Eye (tissue), 1 donor: ENCODE data around the gene MBNL3.

Experiments
- DNase-seq: peaks from one replicate; pipeline ENCODE4 v3.0.0-alpha.2; 2015

Gene MBNL3, protein sequence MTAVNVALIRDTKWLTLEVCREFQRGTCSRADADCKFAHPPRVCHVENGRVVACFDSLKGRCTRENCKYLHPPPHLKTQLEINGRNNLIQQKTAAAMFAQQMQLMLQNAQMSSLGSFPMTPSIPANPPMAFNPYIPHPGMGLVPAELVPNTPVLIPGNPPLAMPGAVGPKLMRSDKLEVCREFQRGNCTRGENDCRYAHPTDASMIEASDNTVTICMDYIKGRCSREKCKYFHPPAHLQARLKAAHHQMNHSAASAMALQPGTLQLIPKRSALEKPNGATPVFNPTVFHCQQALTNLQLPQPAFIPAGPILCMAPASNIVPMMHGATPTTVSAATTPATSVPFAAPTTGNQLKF

DNA sequence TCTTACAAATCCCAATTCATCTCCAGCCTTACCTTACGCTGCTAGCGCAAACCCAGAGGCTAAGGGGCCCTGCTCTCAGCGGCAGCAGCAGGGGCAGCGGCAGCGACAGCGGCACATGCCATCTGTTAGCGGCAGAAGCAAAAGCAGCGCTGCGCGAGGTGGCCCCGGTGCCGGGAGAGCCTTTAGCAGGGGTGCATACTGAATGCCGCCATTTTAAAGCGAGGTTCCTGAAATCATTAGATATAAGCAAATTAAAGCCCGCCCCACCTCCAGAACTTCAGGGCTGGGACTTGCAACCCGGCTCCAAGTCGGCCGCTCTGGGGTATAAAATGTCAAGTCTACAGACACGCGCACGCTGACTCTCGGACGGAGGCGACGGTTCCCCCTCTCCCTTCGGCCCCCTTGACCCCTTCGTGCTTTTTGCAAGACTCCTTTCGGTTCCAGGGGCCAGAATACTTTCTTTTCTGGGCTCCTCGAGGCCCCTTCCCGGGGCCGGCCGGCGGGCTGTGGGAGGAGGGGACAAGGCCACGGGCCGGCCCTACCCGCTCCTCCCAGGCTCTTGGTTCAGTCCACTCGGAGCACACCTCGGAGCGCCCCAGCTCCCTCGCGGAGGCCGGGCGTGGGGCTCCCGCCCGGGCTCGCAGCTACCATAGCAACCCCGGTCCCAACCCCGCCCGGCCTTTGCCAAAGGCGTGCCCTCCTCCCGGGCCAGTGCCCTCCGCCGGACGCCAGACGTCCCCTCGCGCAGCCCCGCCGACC is at the start of gene MBNL3:
MBNL3 (minus strand) TSS at position 220 of the 759 bp plus-strand sequence. CDS start 49,427 bp downstream, outside the sequence.
- DNase-seq, result peak; percentile 79

DNA sequence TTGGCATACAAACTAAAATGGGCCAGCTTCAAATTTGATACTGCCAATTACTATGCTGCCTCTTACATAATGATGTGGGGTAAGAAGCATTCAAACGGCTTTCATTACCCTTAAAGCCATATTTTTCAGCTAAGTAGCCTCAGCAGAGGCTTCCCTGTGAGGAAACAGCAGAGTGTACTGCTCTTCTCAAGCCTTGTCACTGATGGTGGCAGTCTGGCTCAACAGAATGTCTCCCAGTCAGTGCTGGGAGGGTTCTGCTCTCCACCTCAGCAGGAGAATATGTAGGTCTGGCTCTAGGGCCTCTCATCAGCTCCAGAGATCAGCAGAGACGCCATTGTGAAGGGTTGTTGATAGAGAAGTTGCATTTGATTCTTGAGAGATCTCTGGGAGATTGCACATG is 44.6 kb upstream of the MBNL3 start:
- no peak for DNase-seq

DNA sequence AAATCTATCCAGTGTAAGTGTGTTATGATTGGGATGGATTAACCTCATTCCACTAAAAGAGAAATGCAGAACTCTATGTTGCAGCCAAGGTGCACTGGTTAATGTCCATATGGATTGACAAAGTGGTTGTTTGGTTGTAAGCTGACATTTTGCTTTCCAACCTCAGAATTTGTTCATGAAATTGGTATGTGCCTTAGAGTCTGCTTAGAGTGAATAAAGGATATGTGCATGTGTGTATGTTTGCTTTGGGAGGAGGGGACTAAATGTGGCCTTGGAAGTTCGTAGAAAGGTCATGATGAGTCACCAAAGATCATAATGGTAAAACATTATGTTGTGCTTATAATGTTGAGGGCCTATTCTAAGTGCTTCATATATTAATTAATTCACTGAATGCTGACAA is 44.1 kb upstream of the MBNL3 start:
- no peak for DNase-seq

DNA sequence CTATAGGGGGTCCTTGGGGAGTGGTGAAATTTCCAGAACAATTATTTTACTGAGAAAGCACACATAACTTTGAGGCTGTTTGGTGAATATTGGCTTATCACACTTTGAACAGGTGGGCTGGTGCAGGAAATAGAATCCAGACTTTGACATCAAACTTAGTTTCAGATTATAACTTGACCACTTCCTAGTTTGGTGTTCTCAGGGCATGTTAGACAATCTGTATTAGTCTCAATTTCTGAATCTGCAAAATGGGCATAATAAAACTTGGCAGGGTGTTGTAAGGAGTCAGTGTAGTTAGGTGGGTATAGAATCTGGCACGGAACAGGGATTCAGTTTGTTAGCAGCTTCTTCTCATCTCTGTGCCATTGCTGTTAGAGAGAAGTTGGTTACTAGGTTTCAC is 43.3 kb upstream of the MBNL3 start:
- DNase-seq, result no peak

DNA sequence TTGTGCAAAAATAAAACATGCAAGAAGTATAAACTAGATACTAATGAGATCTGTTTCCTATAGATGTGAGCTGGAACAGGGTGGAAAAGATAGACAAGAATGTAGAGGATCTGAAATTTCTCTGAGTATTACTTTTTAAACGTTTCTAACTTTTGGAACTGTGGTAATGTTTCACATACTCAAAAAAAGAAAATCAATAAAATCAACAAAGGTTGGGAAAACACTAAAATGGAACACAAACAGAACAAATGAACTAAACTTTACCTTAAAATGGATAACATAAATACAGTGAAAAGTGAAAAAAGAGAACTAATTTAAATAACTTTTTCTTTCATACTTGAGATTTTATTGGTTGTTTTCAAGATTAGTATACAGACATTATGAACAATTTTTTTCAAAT is 32.0 kb upstream of the MBNL3 start:
- no peak for DNase-seq

DNA sequence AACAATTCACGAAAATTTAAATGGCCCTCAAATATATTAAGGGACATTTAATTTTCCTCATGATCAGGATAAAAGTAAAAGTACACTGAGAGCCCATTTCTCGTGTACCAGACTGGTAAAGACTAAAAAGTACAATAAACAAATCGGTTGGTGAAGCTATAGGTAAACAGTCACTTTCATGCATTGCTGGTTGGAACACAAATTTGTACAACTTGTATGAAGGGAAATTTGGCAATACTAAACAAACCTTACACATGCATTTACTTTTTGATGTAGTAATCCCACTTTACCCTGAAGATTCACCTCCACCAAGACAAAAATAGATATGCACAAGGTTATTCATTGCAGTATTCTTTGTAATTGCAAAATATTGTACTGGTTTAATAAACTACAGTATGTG is 31.4 kb upstream of the MBNL3 start:
- no peak for DNase-seq

DNA sequence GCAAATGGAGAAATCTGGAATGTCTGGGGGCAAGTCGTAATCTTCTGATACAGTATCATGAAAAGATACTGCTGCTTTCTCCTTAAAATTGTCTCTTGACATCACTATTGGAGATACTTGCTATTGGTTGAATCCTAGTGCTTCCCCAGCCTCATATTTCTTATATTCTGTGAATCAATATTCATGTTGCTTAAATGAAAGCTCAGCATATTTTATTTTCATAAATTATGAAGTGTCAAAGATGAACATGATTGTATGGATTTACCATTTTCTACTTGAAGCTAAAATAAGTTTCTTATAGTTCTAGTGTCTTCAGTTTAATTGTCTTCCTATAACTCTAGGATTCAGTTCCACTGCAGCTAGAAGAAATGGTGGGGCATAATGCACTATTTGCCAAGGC is 29.6 kb upstream of the MBNL3 start:
- DNase-seq, result no peak

DNA sequence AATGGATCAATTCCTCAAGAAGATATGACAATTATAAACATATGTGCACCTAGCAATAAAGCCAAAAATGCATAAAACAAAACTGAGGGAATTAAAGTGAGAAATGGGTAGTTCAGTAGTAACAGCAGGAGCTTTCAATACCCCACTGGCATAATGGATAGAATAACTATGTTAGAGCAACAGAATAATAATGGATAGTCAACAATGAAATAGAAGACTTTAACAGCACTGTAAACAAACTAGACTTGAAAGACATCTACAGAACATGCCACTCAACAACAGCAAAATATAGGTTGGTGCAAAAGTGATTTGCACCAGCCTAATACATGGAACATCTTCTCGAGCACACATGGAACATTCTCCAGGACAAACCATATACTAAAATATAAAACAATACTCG is 20.0 kb upstream of the MBNL3 start:
- no peak for DNase-seq

DNA sequence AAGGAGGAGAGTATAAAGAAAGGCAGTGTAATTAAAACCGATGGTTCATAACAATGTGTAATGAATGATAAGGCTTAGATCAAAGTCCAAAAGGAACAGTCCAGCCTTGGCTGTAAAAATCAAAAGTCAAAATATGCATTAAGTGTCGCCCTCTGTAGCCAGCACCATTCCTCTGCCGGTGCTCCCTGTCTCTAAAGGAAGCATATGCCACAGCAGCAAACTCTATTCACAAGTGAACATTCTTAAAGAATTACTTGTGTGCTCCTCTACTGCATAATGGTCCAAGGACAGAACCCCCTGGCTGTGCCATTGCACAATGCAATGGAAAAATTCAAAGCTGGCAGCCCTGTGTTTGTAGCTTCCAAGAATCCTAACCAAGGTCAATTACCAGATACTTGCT is 16.3 kb upstream of the MBNL3 start:
- DNase-seq, result no peak

DNA sequence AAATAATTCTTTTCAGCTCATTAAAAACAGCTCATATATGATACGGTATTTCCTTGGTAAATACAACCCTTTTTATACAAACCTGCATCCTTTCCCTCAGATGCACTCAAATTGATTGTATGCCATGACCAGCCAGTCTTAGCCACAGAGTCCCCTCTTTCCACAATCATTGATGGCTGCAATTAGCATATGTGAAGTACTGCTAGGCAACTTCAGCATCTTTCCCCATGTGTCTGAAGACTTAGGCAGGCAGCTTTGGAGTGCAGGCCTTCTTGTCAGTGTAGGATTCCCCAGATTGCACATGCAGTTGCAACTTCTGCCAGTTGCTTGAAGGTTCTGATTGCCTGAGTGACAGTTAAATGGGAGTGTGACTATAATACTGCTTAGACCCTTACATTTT is 15.6 kb upstream of the MBNL3 start:
- no peak for DNase-seq

DNA sequence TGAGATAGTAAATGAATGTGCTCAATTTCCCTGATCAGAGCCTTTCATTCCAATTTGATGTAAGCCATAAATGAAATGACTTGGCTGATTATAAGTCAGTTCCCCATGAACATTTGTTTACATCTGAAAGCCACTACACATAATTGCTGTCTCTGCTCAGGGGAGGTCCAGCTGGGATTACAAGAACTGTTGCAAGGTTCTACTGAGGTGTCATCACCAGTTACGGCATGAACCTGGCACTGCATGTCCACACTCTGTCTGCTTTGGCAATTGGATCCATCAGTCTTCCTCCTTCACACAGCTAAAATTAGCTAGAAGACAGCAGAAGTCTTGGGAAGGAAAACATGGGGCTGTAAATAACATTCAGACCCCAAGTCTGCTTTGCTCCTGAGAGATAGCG is 12.8 kb upstream of the MBNL3 start:
- DNase-seq, result no peak

DNA sequence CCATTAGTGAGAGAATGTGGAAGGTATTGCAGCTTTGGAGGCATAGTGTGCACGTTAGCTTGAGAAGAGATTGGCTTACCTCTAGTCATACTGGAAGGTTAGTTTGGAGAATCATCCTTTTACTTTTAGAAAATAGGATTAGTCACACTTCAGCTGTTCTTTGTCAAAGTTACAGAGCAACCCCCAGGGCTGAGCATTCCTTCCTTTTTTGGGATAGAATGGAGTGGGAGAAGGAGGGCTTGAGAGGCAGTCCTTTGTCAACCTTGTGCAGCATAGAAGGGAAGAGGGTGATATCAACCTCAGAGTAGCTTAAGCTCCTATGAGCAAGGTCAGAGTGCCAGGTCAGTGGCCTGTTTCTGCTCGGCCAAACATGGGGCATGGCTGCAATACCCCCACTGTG is 8.6 kb upstream of the MBNL3 start:
- DNase-seq, result no peak

DNA sequence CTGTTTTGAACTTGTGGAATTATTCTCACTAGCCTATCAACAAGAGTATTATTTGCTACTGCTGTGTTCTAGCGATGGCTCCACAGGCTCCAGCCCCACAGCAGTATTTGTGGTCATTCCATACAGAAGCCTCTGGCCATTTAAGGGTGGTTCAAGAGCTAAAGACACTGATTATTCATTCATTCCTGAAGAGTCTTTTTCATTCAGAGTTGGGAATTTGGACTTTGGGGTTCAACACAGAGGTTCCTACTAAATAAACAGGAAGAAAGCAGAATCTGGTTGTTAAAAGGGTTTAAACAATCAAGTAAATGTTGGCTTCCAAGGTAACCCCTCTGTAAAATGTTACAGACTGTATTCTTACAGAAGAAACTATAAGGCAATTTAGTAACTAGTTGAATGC is 4.3 kb upstream of the MBNL3 start:
- DNase-seq, result no peak

DNA sequence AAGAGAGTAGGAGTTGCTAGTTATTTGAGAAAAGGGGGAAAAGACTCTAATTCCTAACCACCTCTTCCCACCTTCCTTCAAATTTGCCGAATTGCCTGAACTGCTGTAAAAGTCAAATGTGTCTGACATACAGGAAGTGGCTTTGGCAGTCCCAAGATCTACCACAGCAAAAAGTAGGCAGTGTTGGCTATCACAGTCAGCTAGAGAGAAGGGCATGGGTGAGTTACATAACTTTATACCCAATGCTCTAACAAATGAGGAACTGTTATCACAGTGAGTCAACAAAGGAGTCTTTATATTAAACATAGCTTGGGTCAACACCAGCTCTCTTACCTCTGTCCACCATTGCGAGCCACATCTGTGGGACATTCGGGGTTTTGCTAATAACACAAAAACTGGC is 2.4 kb upstream of the MBNL3 start:
- no peak for DNase-seq

DNA sequence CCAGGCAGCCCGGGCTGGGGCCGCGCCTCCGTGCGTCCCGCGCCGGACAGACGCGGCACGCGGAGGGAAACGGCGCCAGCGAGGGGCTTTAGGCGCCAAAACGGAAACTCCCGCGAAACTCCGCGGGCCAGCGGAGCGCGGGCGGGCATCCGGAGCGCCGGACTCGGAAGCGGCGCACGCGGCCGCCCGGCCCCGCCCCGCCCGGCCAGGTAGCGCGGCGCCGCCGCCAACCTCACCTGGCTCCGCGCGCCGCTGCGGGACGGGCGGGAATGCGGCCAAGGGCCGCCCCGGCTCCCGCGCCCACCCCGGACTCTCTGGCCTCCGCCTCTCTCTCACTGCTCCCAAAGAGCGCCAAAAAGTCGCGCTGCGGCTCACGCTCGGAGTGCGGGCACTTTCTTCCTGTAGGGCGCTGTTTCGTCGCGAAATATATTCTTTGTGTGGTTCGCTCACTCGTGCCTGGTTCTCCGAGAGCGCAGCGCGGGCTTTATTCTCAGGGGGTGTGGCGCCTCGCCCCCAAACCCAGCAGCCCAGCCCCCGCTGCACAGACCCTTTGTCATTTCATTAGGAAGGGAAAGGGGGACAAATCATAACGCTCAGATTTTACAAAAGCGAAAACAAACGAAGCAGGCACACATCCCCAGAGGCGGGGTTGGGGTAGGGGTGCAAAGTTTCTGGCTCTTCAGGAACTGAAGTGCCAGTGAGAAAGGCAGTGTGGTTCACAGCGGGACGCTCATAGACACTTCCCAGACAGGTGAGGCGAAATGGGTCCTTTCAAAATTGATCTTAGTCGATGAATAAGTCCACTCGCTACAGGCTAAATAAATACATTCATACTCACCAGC is 961 bp upstream of the MBNL3 start:
- DNase-seq, result peak; percentile 71

DNA sequence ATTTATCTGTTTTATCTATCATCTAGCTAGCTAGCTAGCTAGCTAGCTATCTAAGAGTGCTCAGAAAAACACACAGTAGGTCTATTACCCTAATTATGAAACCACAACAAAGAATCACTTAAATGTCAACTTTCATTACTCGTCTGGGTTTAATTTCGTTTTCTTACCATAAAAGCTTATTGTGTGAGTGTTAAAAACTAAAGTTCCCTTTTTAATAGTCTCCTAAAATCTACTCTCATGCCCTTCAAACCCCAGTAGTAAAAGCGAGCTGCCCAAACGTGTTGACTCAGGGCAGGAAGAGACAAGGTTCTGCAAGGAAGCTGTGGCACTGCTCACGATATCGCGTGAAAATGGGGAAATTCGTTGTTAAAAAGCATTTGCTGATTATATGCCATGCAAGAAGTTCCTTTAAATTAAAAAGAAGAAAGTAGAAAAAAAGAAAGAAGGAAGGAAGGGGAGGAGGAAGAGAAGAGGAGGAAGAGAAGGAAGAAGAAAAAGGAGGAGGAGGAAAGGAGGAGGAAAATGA is 595 bp downstream of the MBNL3 start:
- DNase-seq, result peak; percentile 54

DNA sequence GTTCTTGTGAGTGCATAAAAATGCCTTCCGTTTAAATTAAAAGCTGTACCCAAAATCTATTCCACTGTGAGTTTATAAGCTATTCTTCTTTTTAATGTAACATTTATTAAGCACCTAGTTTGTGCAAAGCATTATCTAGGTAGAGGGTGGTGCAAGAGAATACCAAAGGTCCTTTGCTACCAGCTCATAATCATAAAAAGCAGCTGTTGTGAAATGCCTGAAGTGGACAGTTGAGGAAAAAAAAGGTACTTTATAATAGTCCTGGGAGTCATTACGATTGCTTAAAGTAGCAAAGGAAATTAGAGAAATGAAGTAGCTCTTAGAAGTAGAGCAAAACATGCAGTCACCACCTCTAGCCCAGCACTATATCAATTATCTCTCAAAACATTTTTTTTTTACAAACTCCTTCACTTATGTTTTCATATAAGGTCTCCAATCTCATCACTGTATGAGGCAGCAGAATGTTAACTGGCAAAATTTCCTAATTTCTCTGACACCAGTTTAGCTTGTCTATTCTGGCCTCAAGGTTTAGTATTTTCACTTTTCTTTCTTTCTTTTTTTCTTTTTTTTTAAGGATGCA is 2.1 kb downstream of the MBNL3 start:
- no peak for DNase-seq

DNA sequence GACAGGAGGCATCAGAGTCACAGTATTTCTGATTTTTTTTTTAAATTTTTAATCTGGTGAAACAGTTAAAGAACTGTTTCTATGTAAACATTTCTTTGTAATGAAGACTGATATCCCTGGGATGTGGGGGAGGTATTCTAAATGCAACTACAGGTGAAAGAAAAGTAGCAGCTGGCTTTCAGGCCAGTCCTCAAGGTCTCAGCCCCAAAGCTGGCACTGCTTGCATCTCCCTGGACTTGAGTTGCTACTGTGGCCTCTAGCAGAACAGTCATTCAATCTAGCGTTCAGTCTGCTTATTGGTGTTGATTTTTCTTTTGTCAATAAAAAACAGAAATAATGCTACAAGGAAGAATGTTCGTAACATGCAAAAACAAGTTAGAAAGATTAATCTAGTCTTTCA is 4.9 kb downstream of the MBNL3 start:
- no peak for DNase-seq

DNA sequence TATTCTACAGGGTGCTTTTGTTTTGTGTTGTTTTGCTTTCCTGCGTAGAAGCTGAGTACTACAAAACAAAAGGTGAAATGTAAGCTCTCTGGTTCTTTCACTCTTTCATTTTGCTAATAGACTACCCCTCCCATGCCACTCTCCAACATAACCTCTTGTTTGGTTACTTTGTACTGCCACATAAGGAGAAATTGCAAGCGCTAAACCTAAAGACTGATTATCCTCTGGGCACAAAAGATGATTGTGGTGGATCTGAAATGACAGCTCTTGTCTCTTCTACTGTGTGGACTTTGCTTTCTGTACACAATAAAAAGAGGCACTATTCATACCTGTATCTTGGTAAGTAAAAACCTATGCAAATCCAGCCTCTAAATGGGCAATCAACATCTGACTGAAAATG is 5.3 kb downstream of the MBNL3 start:
- no peak for DNase-seq

DNA sequence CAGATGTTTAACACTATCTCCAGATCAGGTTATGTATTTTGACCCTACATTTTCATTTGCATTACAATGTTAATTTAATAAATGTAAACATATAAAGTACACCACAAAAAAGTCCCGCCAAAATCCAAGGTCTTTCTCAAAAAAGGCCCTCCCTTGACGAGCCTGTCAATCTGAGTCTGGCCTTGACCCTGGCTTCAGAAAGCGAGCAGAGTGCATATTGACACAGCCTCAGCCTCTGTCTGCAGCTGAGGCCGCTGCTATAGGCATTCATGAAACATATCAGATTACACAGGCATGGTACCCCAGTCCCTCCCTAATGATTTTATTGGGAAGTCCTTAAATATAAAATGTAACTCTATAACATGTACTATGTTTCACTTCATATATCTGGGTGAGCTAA is 6.2 kb downstream of the MBNL3 start:
- DNase-seq, result no peak

DNA sequence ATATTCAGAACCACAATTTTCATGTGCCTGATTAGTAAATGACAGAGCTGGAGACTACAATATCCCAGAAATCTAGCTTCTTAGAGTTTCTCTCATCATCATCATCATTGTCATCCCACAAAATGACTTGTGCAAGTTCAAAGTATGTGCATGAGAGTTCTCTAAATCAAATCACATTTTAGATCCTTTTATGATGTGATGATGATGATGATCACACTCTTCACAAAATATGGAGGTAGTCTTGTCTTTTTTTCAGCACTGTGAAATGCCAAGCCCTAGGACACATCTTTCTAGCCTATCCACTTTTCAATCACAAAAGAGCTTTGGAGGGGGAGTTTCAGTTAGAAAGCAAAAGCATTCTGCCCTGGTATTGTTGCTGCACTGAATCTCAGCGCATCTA is 7.4 kb downstream of the MBNL3 start:
- DNase-seq, result no peak

DNA sequence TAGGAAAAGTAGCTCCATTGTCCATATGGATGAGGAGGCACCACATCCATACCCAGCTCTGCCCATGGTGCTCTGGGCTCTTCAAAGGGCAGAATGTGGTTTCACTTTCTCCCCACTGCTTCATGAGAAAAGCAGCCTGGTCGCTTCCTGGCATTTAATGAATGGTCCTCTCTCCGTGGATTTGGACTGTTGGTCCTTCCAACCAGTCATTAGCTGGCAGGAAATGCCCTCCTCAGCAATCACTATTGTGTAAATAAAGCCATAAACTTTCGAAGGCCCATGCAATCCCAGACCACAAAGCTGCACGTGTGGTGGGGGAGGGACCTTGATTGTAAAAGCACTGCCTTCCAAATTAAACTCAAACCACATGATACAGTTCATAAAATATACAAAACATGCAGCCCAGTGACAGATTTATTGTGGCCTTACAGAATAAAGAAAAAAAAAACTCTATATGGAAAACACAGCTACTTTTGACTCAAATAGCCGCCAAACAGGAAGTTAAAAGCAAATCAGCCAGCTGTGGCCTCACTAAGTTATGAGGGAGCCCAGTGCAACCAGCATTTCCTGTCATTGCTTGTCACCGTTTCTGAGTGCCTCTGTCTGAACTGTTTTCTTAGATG is 8.1 kb downstream of the MBNL3 start:
- DNase-seq, result peak; percentile 22
